GM13977 (cell line): ENCODE data around the gene AKAP17A.
"Not testable (repeated sequence)": the region's sequence is repeated elsewhere in the genome, so short reads cannot be mapped to it uniquely, and the experiment has no call there.

Experiments
- DNase-seq: peaks from one replicate; pipeline ENCODE4 v3.0.0; 2012; ENCODE audit warnings: low spot score
- in situ Hi-C: fragments of 300-500 bp; cut with MboI; formaldehyde crosslinking; loops from one replicate; pipeline ENCODE4 v1.12.0; 2022; ENCODE audit warnings: low sequenced_read_pairs, low pct_unique_long_range_greater_than_20kb, mixed read lengths, inconsistent platforms; ENCODE audit not compliant: unreplicated experiment
- TF ChIP-seq, protein P1 (sequence below): IDR thresholded peaks from 2 replicates; pipeline ENCODE4 v1.5.1; 2012; ENCODE audit warnings: mild to moderate bottlenecking, control low read depth; ENCODE audit not compliant: insufficient read depth; ENCODE audit errors: extremely low read depth, missing control alignments

AKAP17A gene

GRCh38 chrX:1614927-1615326 is 23.5 kb downstream of the AKAP17A start, which contains the start of gene ASMT:
TSS of gene ASMT (plus strand) at chrX:1615059. CDS start at chrX:1615200, 141 bp downstream.
- in situ Hi-C loops, result no loop called here
- TF ChIP-seq, protein P1, sequence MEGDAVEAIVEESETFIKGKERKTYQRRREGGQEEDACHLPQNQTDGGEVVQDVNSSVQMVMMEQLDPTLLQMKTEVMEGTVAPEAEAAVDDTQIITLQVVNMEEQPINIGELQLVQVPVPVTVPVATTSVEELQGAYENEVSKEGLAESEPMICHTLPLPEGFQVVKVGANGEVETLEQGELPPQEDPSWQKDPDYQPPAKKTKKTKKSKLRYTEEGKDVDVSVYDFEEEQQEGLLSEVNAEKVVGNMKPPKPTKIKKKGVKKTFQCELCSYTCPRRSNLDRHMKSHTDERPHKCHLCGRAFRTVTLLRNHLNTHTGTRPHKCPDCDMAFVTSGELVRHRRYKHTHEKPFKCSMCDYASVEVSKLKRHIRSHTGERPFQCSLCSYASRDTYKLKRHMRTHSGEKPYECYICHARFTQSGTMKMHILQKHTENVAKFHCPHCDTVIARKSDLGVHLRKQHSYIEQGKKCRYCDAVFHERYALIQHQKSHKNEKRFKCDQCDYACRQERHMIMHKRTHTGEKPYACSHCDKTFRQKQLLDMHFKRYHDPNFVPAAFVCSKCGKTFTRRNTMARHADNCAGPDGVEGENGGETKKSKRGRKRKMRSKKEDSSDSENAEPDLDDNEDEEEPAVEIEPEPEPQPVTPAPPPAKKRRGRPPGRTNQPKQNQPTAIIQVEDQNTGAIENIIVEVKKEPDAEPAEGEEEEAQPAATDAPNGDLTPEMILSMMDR, result no peak
- DNase-seq, result no peak

DNA sequence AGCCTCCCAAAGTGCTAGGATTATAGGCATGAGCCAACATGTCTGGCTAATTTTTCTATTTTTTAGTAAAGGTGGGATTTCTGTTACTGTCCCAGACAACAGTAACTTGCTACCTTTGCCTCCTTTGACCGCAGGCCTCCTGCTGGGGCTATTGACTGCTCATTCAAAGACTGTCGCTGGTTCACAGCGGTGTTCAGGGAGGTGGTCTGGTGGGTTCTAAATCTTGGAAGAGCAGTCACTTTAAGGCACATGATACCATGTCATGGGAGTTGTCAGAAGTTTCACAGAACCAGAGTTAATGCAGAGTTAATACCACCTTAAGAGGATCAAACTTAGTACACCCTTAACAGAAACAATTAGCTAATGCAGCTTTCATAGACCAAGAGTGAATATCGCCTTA is 27.3 kb downstream of the AKAP17A start:
- DNase-seq, result no peak
- in situ Hi-C loops, result no loop called here
- TF ChIP-seq, protein P1, result no peak

DNA sequence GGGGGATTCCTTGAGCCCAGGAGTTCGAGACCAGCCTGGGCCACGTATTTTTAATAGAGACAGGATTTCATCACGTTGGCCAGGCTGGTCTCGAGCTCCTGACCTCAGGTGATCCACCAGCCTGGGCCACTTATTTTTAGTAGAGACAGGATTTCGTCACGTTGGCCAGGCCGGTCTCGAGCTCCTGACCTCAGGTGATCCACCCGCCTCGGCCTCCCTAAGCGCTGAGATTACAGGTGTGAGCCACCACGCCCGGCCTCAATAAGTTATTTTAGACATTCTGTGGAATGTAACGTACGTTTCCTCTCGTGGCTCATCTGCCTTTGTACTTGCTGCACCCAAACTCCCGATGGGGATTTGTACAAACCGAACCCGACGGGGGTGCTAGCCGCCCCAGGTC is 32.3 kb downstream of the AKAP17A start:
- DNase-seq, result no peak
- in situ Hi-C loops, result no loop called here
- TF ChIP-seq, protein P1, result no peak

GRCh38 chrX:1624158-1624860 is 32.9 kb downstream of the AKAP17A start:
- DNase-seq, in situ Hi-C loops: not testable (repeated sequence)

DNA sequence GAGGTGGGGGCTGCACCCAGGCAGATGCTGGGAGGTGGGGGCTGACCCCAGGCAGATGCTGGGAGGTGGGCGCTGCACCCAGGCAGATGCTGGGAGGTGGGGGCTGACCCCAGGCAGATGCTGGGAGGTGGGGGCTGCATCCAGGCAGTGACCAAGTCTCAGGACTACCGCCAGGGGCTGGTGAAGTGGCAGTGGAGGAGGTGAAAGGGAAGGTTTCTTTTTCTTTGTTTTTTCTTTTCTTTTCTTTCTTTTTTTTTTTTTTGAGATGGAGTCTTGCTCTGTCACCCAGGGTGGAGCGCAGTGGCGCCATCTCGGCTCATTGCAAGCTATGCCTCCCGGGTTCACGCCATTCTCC is 33.4 kb downstream of the AKAP17A start:
- in situ Hi-C loops, DNase-seq: not testable (repeated sequence)

GRCh38 chrX:1629244-1629643 is 37.8 kb downstream of the AKAP17A start:
- DNase-seq, result no peak
- in situ Hi-C loops, result no loop called here
- TF ChIP-seq, protein P1, result no peak

DNA sequence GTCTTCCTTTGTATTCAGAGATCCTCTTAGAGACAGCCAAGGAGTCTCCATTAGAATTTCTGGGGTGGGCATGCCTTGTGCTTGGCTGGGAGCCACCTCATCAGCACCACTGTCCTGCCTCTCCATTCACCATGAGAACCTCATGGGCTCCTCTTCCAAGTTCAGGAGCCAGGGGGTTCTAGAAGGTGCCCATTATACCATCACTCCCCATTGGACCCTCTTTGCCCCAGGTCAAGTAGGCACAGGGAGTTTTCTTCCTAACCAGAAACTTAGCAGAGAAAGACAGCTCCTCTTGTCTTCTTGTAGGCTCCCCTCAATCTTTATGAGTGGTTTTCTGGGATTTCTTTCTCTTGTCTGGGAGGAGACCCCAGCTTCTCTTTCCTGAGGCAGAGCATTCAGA is 54.6 kb downstream of the AKAP17A start:
- in situ Hi-C loops, result no loop called here
- TF ChIP-seq, protein P1, result no peak
- DNase-seq, result no peak

GRCh38 chrX:1649621-1650020 is 58.2 kb downstream of the AKAP17A start:
- DNase-seq, result no peak
- in situ Hi-C loops, result loop anchor here (10.0 to 25.0 kb wide), 2 partner anchors 975 to 1163 kb away; no protein-coding TSS in a partner anchor
- TF ChIP-seq, protein P1, result no peak
